ENCODE data around the gene CHST13. TPM values are rescaled to one million over a fixed set of nuclear protein-coding genes. Genes with fewer than 3 reads are reported as not detected.

CHST13 gene
- total RNA-seq, 1 experiment from 2014 or later: not detected

DNA sequence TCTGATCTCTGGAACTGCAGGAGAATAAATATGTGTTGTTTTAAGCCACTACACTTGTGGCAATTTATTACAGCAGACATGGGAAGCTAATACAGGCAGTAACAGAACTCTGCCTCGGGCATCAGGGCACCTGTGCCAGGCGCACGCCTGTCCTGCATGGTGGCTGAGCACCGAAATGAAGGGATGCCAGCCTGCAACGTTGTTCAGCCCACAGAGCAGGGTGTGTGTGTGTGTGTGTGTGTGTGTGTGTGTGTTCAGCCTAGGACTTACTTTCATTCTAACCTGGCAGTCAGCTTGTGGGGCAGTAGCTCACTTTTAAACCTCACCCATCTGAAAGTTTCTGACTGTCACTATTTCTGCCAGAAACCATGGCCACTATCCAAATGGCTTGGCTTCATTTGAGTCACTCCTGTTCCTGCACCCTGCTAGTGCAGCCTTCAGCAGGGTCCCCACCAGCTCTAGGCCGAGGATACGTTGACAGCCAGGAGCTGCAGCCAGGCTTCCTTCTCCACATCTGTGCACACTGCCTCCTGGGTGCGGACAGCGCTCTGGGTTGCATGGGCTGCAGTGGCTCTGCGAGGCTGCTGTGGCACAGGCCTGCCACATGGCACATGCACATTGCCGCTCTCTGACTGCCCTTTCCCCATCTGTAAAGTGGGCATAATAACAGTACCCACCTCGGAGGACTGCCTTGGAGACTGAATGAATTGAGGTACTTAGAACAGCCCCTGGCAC is 10.9 kb upstream of the CHST13 start:
- Mint-ChIP-seq H3K27me3 (ENCODE audit: insufficient read depth, unreplicated experiment) (no peaks in the 10 kb centered on the region), H3K4me1 (ENCODE audit: insufficient read depth, unreplicated experiment) (no peaks in the 10 kb centered on the region), H3K36me3 (ENCODE audit: insufficient read depth, unreplicated experiment) (no peaks in the 10 kb centered on the region), H3K9me3 (ENCODE audit: unreplicated experiment) (no peaks in the 10 kb centered on the region), H3K4me3 (ENCODE audit: unreplicated experiment) (no peak overlapping the region), H3K27ac (ENCODE audit: low read depth, unreplicated experiment) (no peak overlapping the region)
- ChIA-PET POLR2A (no interaction called here), CTCF (interaction anchor here (5.9 kb wide), 1 partner anchor 9 kb away, joined by 34 read pairs; no protein-coding TSS in a partner anchor)
- TF ChIP-seq, protein P1, sequence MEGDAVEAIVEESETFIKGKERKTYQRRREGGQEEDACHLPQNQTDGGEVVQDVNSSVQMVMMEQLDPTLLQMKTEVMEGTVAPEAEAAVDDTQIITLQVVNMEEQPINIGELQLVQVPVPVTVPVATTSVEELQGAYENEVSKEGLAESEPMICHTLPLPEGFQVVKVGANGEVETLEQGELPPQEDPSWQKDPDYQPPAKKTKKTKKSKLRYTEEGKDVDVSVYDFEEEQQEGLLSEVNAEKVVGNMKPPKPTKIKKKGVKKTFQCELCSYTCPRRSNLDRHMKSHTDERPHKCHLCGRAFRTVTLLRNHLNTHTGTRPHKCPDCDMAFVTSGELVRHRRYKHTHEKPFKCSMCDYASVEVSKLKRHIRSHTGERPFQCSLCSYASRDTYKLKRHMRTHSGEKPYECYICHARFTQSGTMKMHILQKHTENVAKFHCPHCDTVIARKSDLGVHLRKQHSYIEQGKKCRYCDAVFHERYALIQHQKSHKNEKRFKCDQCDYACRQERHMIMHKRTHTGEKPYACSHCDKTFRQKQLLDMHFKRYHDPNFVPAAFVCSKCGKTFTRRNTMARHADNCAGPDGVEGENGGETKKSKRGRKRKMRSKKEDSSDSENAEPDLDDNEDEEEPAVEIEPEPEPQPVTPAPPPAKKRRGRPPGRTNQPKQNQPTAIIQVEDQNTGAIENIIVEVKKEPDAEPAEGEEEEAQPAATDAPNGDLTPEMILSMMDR (IDR thresholded peaks at IDR 0.05; ENCODE audit: unreplicated experiment): no peak
- no peak for DNase-seq (ENCODE audit: unreplicated experiment)
- BruUV-seq (replicated peaks): no TSS peak
- intact Hi-C loops (cut with micrococcal nuclease): no loop called here

GRCh38 chr3:126514161-126514560 is 9.8 kb upstream of the CHST13 start:
- H3K4me1 Mint-ChIP-seq (ENCODE audit: insufficient read depth, unreplicated experiment): no peaks in the 10 kb centered on the region
- TF ChIP-seq, protein P1 (IDR thresholded peaks at IDR 0.05; ENCODE audit: unreplicated experiment): no peak
- ChIA-PET CTCF (interaction anchor here (5.9 kb wide), 1 partner anchor 8 kb away, joined by 34 read pairs; no protein-coding TSS in a partner anchor), POLR2A (no interaction called here)
- H3K36me3 Mint-ChIP-seq (ENCODE audit: insufficient read depth, unreplicated experiment): no peaks in the 10 kb centered on the region
- H3K27me3 Mint-ChIP-seq (ENCODE audit: insufficient read depth, unreplicated experiment): no peaks in the 10 kb centered on the region
- no peak overlapping the region for H3K4me3 Mint-ChIP-seq (ENCODE audit: unreplicated experiment)
- no TSS peak for BruUV-seq (replicated peaks)
- H3K27ac Mint-ChIP-seq (ENCODE audit: low read depth, unreplicated experiment): no peak overlapping the region
- no peaks in the 10 kb centered on the region for H3K9me3 Mint-ChIP-seq (ENCODE audit: unreplicated experiment)
- DNase-seq (ENCODE audit: unreplicated experiment): no peak
- intact Hi-C loops (cut with micrococcal nuclease): no loop called here

GRCh38 chr3:126515066-126515706 is 8.8 kb upstream of the CHST13 start:
- BruUV-seq (replicated peaks): no TSS peak
- Mint-ChIP-seq H3K4me1 (ENCODE audit: insufficient read depth, unreplicated experiment) (no peaks in the 10 kb centered on the region), H3K27me3 (ENCODE audit: insufficient read depth, unreplicated experiment) (no peaks in the 10 kb centered on the region), H3K36me3 (ENCODE audit: insufficient read depth, unreplicated experiment) (no peaks in the 10 kb centered on the region), H3K4me3 (ENCODE audit: unreplicated experiment) (no peak overlapping the region), H3K27ac (ENCODE audit: low read depth, unreplicated experiment) (no peak overlapping the region), H3K9me3 (ENCODE audit: unreplicated experiment) (no peaks in the 10 kb centered on the region)
- POLR2A ChIA-PET: no interaction called here
- TF ChIP-seq, protein P1 (IDR thresholded peaks at IDR 0.05; ENCODE audit: unreplicated experiment): no peak
- CTCF ChIA-PET: no interaction called here
- intact Hi-C loops (cut with micrococcal nuclease): no loop called here
- no peak for DNase-seq (ENCODE audit: unreplicated experiment)

- ChIA-PET POLR2A (no interaction called here), CTCF (interaction anchor here (0.6 to 0.8 kb wide), 2 partner anchors 1032 kb away, joined by 3 read pairs; no protein-coding TSS in a partner anchor)
- H3K36me3 Mint-ChIP-seq (ENCODE audit: insufficient read depth, unreplicated experiment): no peaks in the 10 kb centered on the region
- intact Hi-C loops (cut with micrococcal nuclease): no loop called here
- no peak for DNase-seq (ENCODE audit: unreplicated experiment)
- TF ChIP-seq, protein P1 (IDR thresholded peaks at IDR 0.05; ENCODE audit: unreplicated experiment): no peak
- BruUV-seq (replicated peaks): no TSS peak
- no peaks in the 10 kb centered on the region for H3K9me3 Mint-ChIP-seq (ENCODE audit: unreplicated experiment)
- H3K27me3 Mint-ChIP-seq (ENCODE audit: insufficient read depth, unreplicated experiment): no peaks in the 10 kb centered on the region
- no peak overlapping the region for H3K27ac Mint-ChIP-seq (ENCODE audit: low read depth, unreplicated experiment)
- no peaks in the 10 kb centered on the region for H3K4me1 Mint-ChIP-seq (ENCODE audit: insufficient read depth, unreplicated experiment)
- no peak overlapping the region for H3K4me3 Mint-ChIP-seq (ENCODE audit: unreplicated experiment)
Observed at GRCh38 chr3:126516152-126516935, 7.6 kb upstream of the CHST13 start.

Measured in MCF 10A (cell line).